ENCODE data around the gene HYLS1. TPM values are rescaled to one million over a fixed set of nuclear protein-coding genes. Genes with fewer than 3 reads are reported as not detected.

Gene HYLS1
- total and polyA plus RNA-seq, 2 experiments from 2014 or later: 14.6 to 25.7 TPM

DNA sequence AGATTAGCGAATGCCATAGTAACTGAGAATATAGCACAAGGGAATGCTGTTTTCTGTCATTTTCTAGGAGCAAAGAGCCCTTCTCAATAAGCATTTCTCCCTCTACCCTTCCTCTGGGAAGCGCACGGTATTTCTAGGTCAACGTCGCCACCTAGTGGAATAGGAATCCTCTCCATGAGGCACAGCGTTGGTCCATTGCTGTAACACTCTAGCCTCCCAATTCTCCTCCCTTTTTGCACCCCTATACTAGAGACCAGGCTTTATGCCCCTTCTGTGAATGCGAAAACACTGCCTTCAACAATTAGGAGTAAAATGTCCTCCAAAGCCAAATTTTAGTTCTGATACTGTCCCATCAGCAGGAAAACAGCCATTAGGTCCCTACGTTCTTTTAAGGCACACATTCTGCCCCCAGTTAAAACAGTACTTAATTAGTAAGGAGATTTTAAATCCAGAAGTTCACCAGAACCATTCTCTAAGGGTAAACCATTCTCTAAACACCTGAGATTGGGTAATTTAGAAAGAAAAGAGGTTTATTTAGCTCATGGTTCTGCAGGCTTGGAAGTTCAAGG lies 12.8 kb upstream of the HYLS1 start:
- H3K27me3 ChIP-seq (ENCODE audit: insufficient read depth): no peaks in the 10 kb centered on the region
- Mint-ChIP-seq H3K27ac (no peak overlapping the region), H3K4me3 (no peak overlapping the region), H3K9me3 (peaks cover 14% of the 10 kb centered on the region; the same call in 2 of the 3 replicates), H3K4me1 (0 out of 3 replicates have a peak, but pooled peaks cover 2% of the 10 kb centered on the region), H3K27me3 (ENCODE audit: insufficient read depth, low read depth, poor library complexity) (no peaks in the 10 kb centered on the region), H3K36me3 (ENCODE audit: low read depth) (peaks cover 10% of the 10 kb centered on the region)
- DNase-seq (ENCODE audit: low spot score) (peak; percentile 91), ATAC-seq (peak; percentile 98)
- H4K20me1 ChIP-seq (replicated peaks; ENCODE audit: insufficient read depth): no peaks in the 10 kb centered on the region
- H3K4me1 ChIP-seq (ENCODE audit: insufficient read depth): no peaks in the 10 kb centered on the region
- no peak overlapping the region for H3K4me2 ChIP-seq
- H3K9me2 ChIP-seq (ENCODE audit: insufficient read depth): no peaks in the 10 kb centered on the region
- no peak overlapping the region for H3K27ac ChIP-seq (ENCODE audit: low read depth)
- peak overlapping the region; percentile 1; the same call in 1 of the 2 replicates for H2AFZ ChIP-seq
- TF ChIP-seq, protein P1, sequence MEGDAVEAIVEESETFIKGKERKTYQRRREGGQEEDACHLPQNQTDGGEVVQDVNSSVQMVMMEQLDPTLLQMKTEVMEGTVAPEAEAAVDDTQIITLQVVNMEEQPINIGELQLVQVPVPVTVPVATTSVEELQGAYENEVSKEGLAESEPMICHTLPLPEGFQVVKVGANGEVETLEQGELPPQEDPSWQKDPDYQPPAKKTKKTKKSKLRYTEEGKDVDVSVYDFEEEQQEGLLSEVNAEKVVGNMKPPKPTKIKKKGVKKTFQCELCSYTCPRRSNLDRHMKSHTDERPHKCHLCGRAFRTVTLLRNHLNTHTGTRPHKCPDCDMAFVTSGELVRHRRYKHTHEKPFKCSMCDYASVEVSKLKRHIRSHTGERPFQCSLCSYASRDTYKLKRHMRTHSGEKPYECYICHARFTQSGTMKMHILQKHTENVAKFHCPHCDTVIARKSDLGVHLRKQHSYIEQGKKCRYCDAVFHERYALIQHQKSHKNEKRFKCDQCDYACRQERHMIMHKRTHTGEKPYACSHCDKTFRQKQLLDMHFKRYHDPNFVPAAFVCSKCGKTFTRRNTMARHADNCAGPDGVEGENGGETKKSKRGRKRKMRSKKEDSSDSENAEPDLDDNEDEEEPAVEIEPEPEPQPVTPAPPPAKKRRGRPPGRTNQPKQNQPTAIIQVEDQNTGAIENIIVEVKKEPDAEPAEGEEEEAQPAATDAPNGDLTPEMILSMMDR (conservative IDR thresholded peaks at IDR 0.05; ENCODE audit: low read depth in 2 of 2): peak; percentile 89 to 99
- TF ChIP-seq, protein P2, sequence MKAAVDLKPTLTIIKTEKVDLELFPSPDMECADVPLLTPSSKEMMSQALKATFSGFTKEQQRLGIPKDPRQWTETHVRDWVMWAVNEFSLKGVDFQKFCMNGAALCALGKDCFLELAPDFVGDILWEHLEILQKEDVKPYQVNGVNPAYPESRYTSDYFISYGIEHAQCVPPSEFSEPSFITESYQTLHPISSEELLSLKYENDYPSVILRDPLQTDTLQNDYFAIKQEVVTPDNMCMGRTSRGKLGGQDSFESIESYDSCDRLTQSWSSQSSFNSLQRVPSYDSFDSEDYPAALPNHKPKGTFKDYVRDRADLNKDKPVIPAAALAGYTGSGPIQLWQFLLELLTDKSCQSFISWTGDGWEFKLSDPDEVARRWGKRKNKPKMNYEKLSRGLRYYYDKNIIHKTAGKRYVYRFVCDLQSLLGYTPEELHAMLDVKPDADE (IDR thresholded peaks at IDR 0.05): no peak
- TF ChIP-seq ZNF331 (CRISPR knock-in tag; IDR thresholded peaks at IDR 0.05; ENCODE audit: low read depth): no peak
- H3F3A ChIP-seq (replicated peaks; ENCODE audit: low read depth): no peaks in the 10 kb centered on the region
- no peaks in the 10 kb centered on the region for H3K79me2 ChIP-seq (replicated peaks; ENCODE audit: insufficient read depth)
- no peak overlapping the region for H3K4me3 ChIP-seq
- no peaks in the 10 kb centered on the region; the same call in 1 of the 2 replicates for H3K36me3 ChIP-seq (ENCODE audit: insufficient read depth)

DNA sequence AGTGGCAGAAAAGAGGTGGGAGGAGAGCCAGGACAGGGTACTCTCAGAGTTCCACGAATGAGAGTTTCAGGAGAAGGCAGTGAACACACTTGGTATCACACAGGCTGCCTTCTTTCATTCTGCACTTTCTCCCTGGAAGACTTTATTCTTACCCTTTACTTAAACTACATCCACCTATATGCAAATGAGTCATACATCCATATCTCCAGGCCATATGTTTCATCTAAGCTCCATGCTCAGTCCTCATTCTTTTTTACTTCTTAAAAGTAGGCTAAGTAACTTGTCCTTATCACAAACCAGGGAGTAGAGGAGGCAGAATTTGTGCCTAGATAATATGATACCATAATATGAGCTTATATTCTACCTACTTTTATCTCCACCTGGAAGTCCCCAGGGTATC lies 6.2 kb upstream of the HYLS1 start:
- no peaks in the 10 kb centered on the region for H3K79me2 ChIP-seq (replicated peaks; ENCODE audit: insufficient read depth)
- no peak overlapping the region for H3K4me3 ChIP-seq
- H3K27me3 ChIP-seq (ENCODE audit: insufficient read depth): peaks cover 3% of the 10 kb centered on the region; the same call in 1 of the 2 replicates
- no peaks in the 10 kb centered on the region for H3F3A ChIP-seq (replicated peaks; ENCODE audit: low read depth)
- ATAC-seq (no peak), DNase-seq (ENCODE audit: low spot score) (no peak)
- H3K4me3 Mint-ChIP-seq: no peak overlapping the region
- H3K27ac Mint-ChIP-seq: no peak overlapping the region
- H3K9me3 Mint-ChIP-seq: peaks cover 16% of the 10 kb centered on the region
- H3K36me3 Mint-ChIP-seq (ENCODE audit: low read depth): peaks cover 3% of the 10 kb centered on the region; the same call in 2 of the 3 replicates
- H3K4me1 Mint-ChIP-seq: no peaks in the 10 kb centered on the region
- H3K36me3 ChIP-seq (ENCODE audit: insufficient read depth): no peaks in the 10 kb centered on the region
- H3K4me2 ChIP-seq: no peak overlapping the region
- H3K27me3 Mint-ChIP-seq (ENCODE audit: insufficient read depth, low read depth, poor library complexity): no peaks in the 10 kb centered on the region
- no peak overlapping the region for H3K27ac ChIP-seq (ENCODE audit: low read depth)
- H4K20me1 ChIP-seq (replicated peaks; ENCODE audit: insufficient read depth): no peaks in the 10 kb centered on the region; the same call in 1 of the 2 replicates
- no peaks in the 10 kb centered on the region for H3K4me1 ChIP-seq (ENCODE audit: insufficient read depth)
- peaks cover 5% of the 10 kb centered on the region; the same call in 1 of the 2 replicates for H3K9me2 ChIP-seq (ENCODE audit: insufficient read depth)
- H2AFZ ChIP-seq: no peak overlapping the region
- no peak for TF ChIP-seq EZH2 (IDR thresholded peaks at IDR 0.05; ENCODE audit: low read depth, unreplicated experiment)
- TF ChIP-seq ZNF114 (CRISPR knock-in tag; IDR thresholded peaks at IDR 0.05): no peak
- no peak for TF ChIP-seq ZNF331 (CRISPR knock-in tag; IDR thresholded peaks at IDR 0.05; ENCODE audit: low read depth)
- TF ChIP-seq, protein P3, sequence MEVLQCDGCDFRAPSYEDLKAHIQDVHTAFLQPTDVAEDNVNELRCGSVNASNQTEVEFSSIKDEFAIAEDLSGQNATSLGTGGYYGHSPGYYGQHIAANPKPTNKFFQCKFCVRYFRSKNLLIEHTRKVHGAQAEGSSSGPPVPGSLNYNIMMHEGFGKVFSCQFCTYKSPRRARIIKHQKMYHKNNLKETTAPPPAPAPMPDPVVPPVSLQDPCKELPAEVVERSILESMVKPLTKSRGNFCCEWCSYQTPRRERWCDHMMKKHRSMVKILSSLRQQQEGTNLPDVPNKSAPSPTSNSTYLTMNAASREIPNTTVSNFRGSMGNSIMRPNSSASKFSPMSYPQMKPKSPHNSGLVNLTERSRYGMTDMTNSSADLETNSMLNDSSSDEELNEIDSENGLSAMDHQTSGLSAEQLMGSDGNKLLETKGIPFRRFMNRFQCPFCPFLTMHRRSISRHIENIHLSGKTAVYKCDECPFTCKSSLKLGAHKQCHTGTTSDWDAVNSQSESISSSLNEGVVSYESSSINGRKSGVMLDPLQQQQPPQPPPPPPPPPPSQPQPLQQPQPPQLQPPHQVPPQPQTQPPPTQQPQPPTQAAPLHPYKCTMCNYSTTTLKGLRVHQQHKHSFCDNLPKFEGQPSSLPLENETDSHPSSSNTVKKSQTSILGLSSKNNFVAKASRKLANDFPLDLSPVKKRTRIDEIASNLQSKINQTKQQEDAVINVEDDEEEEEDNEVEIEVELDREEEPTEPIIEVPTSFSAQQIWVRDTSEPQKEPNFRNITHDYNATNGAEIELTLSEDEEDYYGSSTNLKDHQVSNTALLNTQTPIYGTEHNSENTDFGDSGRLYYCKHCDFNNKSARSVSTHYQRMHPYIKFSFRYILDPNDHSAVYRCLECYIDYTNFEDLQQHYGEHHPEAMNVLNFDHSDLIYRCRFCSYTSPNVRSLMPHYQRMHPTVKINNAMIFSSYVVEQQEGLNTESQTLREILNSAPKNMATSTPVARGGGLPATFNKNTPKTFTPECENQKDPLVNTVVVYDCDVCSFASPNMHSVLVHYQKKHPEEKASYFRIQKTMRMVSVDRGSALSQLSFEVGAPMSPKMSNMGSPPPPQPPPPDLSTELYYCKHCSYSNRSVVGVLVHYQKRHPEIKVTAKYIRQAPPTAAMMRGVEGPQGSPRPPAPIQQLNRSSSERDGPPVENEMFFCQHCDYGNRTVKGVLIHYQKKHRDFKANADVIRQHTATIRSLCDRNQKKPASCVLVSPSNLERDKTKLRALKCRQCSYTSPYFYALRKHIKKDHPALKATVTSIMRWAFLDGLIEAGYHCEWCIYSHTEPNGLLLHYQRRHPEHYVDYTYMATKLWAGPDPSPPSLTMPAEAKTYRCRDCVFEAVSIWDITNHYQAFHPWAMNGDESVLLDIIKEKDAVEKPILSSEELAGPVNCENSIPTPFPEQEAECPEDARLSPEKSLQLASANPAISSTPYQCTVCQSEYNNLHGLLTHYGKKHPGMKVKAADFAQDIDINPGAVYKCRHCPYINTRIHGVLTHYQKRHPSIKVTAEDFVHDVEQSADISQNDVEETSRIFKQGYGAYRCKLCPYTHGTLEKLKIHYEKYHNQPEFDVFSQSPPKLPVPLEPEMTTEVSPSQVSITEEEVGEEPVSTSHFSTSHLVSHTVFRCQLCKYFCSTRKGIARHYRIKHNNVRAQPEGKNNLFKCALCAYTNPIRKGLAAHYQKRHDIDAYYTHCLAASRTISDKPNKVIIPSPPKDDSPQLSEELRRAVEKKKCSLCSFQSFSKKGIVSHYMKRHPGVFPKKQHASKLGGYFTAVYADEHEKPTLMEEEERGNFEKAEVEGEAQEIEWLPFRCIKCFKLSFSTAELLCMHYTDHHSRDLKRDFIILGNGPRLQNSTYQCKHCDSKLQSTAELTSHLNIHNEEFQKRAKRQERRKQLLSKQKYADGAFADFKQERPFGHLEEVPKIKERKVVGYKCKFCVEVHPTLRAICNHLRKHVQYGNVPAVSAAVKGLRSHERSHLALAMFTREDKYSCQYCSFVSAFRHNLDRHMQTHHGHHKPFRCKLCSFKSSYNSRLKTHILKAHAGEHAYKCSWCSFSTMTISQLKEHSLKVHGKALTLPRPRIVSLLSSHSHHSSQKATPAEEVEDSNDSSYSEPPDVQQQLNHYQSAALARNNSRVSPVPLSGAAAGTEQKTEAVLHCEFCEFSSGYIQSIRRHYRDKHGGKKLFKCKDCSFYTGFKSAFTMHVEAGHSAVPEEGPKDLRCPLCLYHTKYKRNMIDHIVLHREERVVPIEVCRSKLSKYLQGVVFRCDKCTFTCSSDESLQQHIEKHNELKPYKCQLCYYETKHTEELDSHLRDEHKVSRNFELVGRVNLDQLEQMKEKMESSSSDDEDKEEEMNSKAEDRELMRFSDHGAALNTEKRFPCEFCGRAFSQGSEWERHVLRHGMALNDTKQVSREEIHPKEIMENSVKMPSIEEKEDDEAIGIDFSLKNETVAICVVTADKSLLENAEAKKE (CRISPR knock-in tag; IDR thresholded peaks at IDR 0.05): no peak
- no peak for TF ChIP-seq JUNB (IDR thresholded peaks at IDR 0.05; ENCODE audit: unreplicated experiment)
- TF ChIP-seq, protein P4, sequence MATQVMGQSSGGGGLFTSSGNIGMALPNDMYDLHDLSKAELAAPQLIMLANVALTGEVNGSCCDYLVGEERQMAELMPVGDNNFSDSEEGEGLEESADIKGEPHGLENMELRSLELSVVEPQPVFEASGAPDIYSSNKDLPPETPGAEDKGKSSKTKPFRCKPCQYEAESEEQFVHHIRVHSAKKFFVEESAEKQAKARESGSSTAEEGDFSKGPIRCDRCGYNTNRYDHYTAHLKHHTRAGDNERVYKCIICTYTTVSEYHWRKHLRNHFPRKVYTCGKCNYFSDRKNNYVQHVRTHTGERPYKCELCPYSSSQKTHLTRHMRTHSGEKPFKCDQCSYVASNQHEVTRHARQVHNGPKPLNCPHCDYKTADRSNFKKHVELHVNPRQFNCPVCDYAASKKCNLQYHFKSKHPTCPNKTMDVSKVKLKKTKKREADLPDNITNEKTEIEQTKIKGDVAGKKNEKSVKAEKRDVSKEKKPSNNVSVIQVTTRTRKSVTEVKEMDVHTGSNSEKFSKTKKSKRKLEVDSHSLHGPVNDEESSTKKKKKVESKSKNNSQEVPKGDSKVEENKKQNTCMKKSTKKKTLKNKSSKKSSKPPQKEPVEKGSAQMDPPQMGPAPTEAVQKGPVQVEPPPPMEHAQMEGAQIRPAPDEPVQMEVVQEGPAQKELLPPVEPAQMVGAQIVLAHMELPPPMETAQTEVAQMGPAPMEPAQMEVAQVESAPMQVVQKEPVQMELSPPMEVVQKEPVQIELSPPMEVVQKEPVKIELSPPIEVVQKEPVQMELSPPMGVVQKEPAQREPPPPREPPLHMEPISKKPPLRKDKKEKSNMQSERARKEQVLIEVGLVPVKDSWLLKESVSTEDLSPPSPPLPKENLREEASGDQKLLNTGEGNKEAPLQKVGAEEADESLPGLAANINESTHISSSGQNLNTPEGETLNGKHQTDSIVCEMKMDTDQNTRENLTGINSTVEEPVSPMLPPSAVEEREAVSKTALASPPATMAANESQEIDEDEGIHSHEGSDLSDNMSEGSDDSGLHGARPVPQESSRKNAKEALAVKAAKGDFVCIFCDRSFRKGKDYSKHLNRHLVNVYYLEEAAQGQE (IDR thresholded peaks at IDR 0.05; ENCODE audit: unreplicated experiment): no peak

All from GM23338 (cell line).